Neural cell (in vitro differentiated cells): ENCODE results near the gene ADD1. TPM values are rescaled to one million over a fixed set of nuclear protein-coding genes. Genes with fewer than 3 reads are reported as not detected.

Source experiments
- H2AFZ ChIP-seq: fragments of 200-600, 300-800 bp; sonication (generic), shearing (Covaris generic); 2 replicates; pipeline ENCODE4 v1.6.0; 2014; ENCODE audit warnings: low read depth, mild to moderate bottlenecking, antibody characterized with exemption, low read length, moderate library complexity
- H3F3A ChIP-seq: fragments of 200-600 bp; shearing (Covaris generic); 2 replicates; pipeline ENCODE4 v1.6.1; 2016; ENCODE audit warnings: mild to moderate bottlenecking, moderate library complexity, mixed read lengths, antibody characterized with exemption, low read length; ENCODE audit not compliant: insufficient read depth, poor library complexity, severe bottlenecking
- H3K27ac ChIP-seq: fragments of 200-600, 300-800 bp; sonication (generic), shearing (Covaris generic); 2 replicates; pipeline ENCODE4 v1.5.1; 2014; ENCODE audit warnings: mild to moderate bottlenecking, low read length, moderate library complexity
- H3K27me3 ChIP-seq: fragments of 300-800, 200-600 bp; sonication (generic), shearing (Covaris generic); 2 replicates; pipeline ENCODE4 v1.6.0; 2014; ENCODE audit warnings: mild to moderate bottlenecking, low read depth, low read length, moderate library complexity; ENCODE audit not compliant: insufficient read depth
- H3K36me3 ChIP-seq: fragments of 300-800, 200-600 bp; sonication (generic), shearing (Covaris generic); 2 replicates; pipeline ENCODE4 v1.5.1; 2014; ENCODE audit warnings: mild to moderate bottlenecking, antibody characterized with exemption, low read length, moderate library complexity; ENCODE audit not compliant: insufficient read depth
- H3K4me2 ChIP-seq: fragments of 300-800, 200-600 bp; sonication (generic), shearing (Covaris generic); 2 replicates; pipeline ENCODE4 v1.6.0; 2014; ENCODE audit warnings: mild to moderate bottlenecking, low read length
- H3K4me3 ChIP-seq: fragments of 300-800, 200-600 bp; sonication (generic), shearing (Covaris generic); 2 replicates; pipeline ENCODE4 v1.5.1; 2014; ENCODE audit warnings: mild to moderate bottlenecking, low read length, moderate library complexity
- H3K79me2 ChIP-seq: fragments of 200-600 bp; shearing (Covaris generic); replicated peaks from 2 replicates; pipeline ENCODE4 v1.6.0; 2014; ENCODE audit warnings: mild to moderate bottlenecking, low read length, moderate library complexity; ENCODE audit not compliant: insufficient read depth
- H3K9ac ChIP-seq: fragments of 300-800, 200-600 bp; sonication (generic), shearing (Covaris generic); 2 replicates; pipeline ENCODE4 v1.6.1; 2016; ENCODE audit warnings: mild to moderate bottlenecking, low read length, mixed read lengths
- H3K9me2 ChIP-seq: fragments of 200-600 bp; shearing (Covaris generic); 2 replicates; pipeline ENCODE4 v1.6.1; 2016; ENCODE audit warnings: mild to moderate bottlenecking, low read length, mixed read lengths; ENCODE audit not compliant: insufficient read depth
- H3K9me3 ChIP-seq: fragments of 200-600, 300-800 bp; sonication (generic), shearing (Covaris generic); 2 replicates; pipeline ENCODE4 v1.6.1; 2016; ENCODE audit warnings: mild to moderate bottlenecking, mixed run types, low read length, moderate library complexity, mixed read lengths
- H4K20me1 ChIP-seq: fragments of 200-600 bp; shearing (Covaris generic); 2 replicates; pipeline ENCODE4 v1.6.1; 2016; ENCODE audit warnings: mild to moderate bottlenecking, mixed run types; ENCODE audit not compliant: insufficient read depth
- CTCF ChIP-seq: fragments of 450-650 bp; IDR thresholded peaks from 2 replicates; pipeline ENCODE4 v1.5.1; 2014; ENCODE audit warnings: antibody characterized with exemption, mild to moderate bottlenecking, moderate library complexity; ENCODE audit not compliant: poor library complexity, severe bottlenecking
- EP300 ChIP-seq: fragments of 450-650 bp; conservative IDR thresholded peaks from 2 replicates; pipeline ENCODE4 v1.6.1; 2014; ENCODE audit warnings: antibody characterized with exemption, mild to moderate bottlenecking, moderate library complexity; ENCODE audit not compliant: poor library complexity, severe bottlenecking
- EZH2 ChIP-seq: fragments of 200-600, 300-800 bp; shearing (Covaris generic), sonication (generic); IDR thresholded peaks from 2 replicates; pipeline ENCODE4 v1.6.1; 2014; ENCODE audit warnings: antibody characterized with exemption, low read length, borderline replicate concordance, mild to moderate bottlenecking; ENCODE audit not compliant: insufficient read depth, poor library complexity, severe bottlenecking
- MXI1 ChIP-seq: fragments of 450-650 bp; conservative IDR thresholded peaks from 2 replicates; pipeline ENCODE4 v1.6.1; 2014; ENCODE audit warnings: antibody characterized with exemption, mild to moderate bottlenecking; ENCODE audit not compliant: poor library complexity, severe bottlenecking
- POLR2AphosphoS5 ChIP-seq: IDR thresholded peaks from 2 replicates; pipeline ENCODE4 v1.6.1; 2012
- RAD21 ChIP-seq: fragments of 450-650 bp; conservative IDR thresholded peaks from 2 replicates; pipeline ENCODE4 v1.6.1; 2014; ENCODE audit warnings: antibody characterized with exemption, mild to moderate bottlenecking, moderate library complexity
- REST ChIP-seq: IDR thresholded peaks from 2 replicates; pipeline ENCODE4 v1.6.1; 2012; ENCODE audit warnings: borderline replicate concordance
- SMC3 ChIP-seq: fragments of 450-650 bp; conservative IDR thresholded peaks from 2 replicates; pipeline ENCODE4 v1.6.1; 2014; ENCODE audit warnings: antibody characterized with exemption, mild to moderate bottlenecking, moderate library complexity; ENCODE audit not compliant: poor library complexity
- TAF1 ChIP-seq: IDR thresholded peaks from 2 replicates; pipeline ENCODE4 v1.6.1; 2012; ENCODE audit warnings: low read depth
- polyA plus RNA-seq: library from polyadenylated mRNA; depleted of rRNA; stranded (reverse); fragments of >200 nt; gene quantifications from 2 replicates; pipeline ENCODE4 v1.2.3, GENCODE V29; 2014

ADD1 gene
- polyA plus RNA-seq, 1 donor from 2014 or later, result 190 TPM

GRCh38 chr4:2818351-2818939, 25.2 kb upstream of the ADD1 start:
- peak overlapping the region; percentile 92 for H3K9ac ChIP-seq
- peak overlapping the region; percentile 85 for H3K4me3 ChIP-seq
- no peaks in the 10 kb centered on the region for H3K9me2 ChIP-seq
- H4K20me1 ChIP-seq, result no peaks in the 10 kb centered on the region
- H3K4me2 ChIP-seq, result peak overlapping the region; percentile 82
- H3K27ac ChIP-seq, result peak overlapping the region; percentile 52
- H3F3A ChIP-seq, result no peaks in the 10 kb centered on the region
- H3K79me2 ChIP-seq, result peaks cover 20% of the 10 kb centered on the region
- H3K9me3 ChIP-seq, result no peaks in the 10 kb centered on the region
- H3K27me3 ChIP-seq, result no peaks in the 10 kb centered on the region
- H3K36me3 ChIP-seq, result no peaks in the 10 kb centered on the region
- TF ChIP-seq EP300 (no peak), MXI1 (peak; percentile 40), EZH2 (no peak), RAD21 (no peak), POLR2AphosphoS5 (no peak), SMC3 (no peak), REST (no peak), CTCF (no peak), TAF1 (no peak)
- H2AFZ ChIP-seq, result peak overlapping the region; percentile 56

GRCh38 chr4:2819244-2820215, 24.1 kb upstream of the ADD1 start:
- TF ChIP-seq CTCF (no peak), EZH2 (no peak), POLR2AphosphoS5 (no peak), EP300 (no peak), SMC3 (no peak), RAD21 (no peak)
- H3K4me3 ChIP-seq, result peak overlapping the region; percentile 85
- peak overlapping the region; percentile 92 for H3K9ac ChIP-seq
- no peaks in the 10 kb centered on the region for H3F3A ChIP-seq
- H4K20me1 ChIP-seq, result no peaks in the 10 kb centered on the region
- no peak overlapping the region for H3K27ac ChIP-seq
- H3K79me2 ChIP-seq, result peaks cover 20% of the 10 kb centered on the region
- H3K4me2 ChIP-seq, result peak overlapping the region; percentile 82
- no peaks in the 10 kb centered on the region for H3K27me3 ChIP-seq
- no peak overlapping the region for H2AFZ ChIP-seq
- H3K9me3 ChIP-seq, result no peaks in the 10 kb centered on the region
- H3K9me2 ChIP-seq, result no peaks in the 10 kb centered on the region
- H3K36me3 ChIP-seq, result no peaks in the 10 kb centered on the region
